Prostate gland (tissue), 2 donors: ENCODE measurements around the gene MYBPHL. TPM values are rescaled to one million over a fixed set of nuclear protein-coding genes. Genes with fewer than 3 reads are reported as not detected.

Experiments used
- DNase-seq: peaks from one replicate; pipeline ENCODE4 v3.0.0-alpha.2; 2019; ENCODE audit warnings: low spot score
- H3K27ac ChIP-seq, 2 donors: fragments of 200-600 bp; sonication (generic); 2 replicates each; pipeline ENCODE4 v1.5.1; 2017 to 2019
- H3K27me3 ChIP-seq: fragments of 200-600 bp; sonication (generic); replicated peaks from 2 replicates; pipeline ENCODE4 v1.5.1; 2019; ENCODE audit not compliant: insufficient read depth
- H3K36me3 ChIP-seq, 2 donors: fragments of 200-600 bp; sonication (generic); 1 replicate in 1 of 2; 2 replicates in 1 of 2; pipeline versions ENCODE4 v1.5.1 to v1.8.1; 2017 to 2019
- H3K4me1 ChIP-seq: fragments of 200-600 bp; sonication (generic); replicated peaks from 2 replicates; pipeline ENCODE4 v1.5.1; 2019
- H3K4me3 ChIP-seq, 2 donors: fragments of 200-600 bp; sonication (generic); 2 replicates each; pipeline ENCODE4 v1.5.1; 2017 to 2019
- H3K9me3 ChIP-seq: fragments of 200-600 bp; sonication (generic); 2 replicates; pipeline ENCODE4 v1.5.1; 2017
- CTCF ChIP-seq, 4 experiments: fragments of 200-600 bp in 2 of 4; fragments of 450-650 bp in 2 of 4; sonication (generic) in 2 of 4; IDR thresholded peaks; 1 replicate in 3 of 4; 2 replicates in 1 of 4; pipeline ENCODE4 v1.5.1; 2016 to 2019; ENCODE audit warnings: antibody characterized with exemption in 4 of 4, mild to moderate bottlenecking in 2 of 4, moderate library complexity in 2 of 4
- POLR2A ChIP-seq: fragments of 450-650 bp; IDR thresholded peaks from one replicate; pipeline ENCODE4 v1.6.1; 2016; ENCODE audit warnings: antibody characterized with exemption, mild to moderate bottlenecking
- POLR2AphosphoS5 ChIP-seq: sonication (generic); formaldehyde crosslinking; IDR thresholded peaks from one replicate; pipeline ENCODE4 v1.6.1; 2017; ENCODE audit warnings: antibody characterized with exemption
- WGBS: methylation state at CpG from one replicate; pipeline ENCODE4 v1.1.5; 2018; 5-methylcytosine and 5-hydroxymethylcytosine counted together
- intact Hi-C: fragments of 100-400 bp; cut with DNase I; formaldehyde crosslinking; loops from one replicate; pipeline ENCODE4 v1.14.2; 2022
- total RNA-seq, 2 donors: library from RNA; depleted of rRNA; stranded (reverse); fragments of >200 nt; gene quantifications; one replicate each; pipeline ENCODE4 v1.1.0, GENCODE V29; 2016

Gene MYBPHL
- total RNA-seq, 2 donors from 2014 or later = not detected

DNA sequence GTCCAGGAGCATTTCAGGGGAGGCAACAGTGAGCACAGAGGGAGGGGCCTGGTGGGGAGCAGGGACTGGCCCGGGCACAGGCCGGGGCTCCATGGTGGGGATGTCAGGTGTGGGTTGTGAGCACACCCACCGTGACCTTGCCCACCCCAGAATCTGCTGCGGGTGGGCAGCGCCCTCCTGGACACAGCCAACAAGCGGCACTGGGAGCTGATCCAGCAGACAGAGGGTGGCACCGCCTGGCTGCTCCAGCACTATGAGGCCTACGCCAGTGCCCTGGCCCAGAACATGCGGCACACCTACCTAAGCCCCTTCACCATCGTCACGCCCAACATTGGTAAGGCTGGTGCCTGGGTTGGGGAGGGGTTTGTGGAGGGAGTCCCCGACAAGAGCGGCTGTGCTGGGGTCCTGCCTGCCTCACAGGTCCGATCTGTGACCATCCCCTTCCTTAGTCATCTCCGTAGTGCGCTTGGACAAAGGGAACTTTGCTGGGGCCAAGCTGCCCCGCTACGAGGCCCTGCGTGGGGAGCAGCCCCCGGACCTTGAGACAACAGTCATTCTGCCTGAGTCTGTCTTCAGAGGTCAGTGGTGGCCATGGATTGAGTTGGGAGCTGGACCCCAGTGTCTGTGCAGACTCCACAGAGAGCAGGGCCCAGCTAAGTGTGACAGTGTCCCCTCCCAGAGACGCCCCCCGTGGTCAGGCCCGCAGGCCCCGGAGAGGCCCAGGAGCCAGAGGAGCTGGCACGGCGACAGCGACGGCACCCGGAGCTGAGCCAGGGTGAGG is 38.2 kb downstream of the MYBPHL start:
- Histone ChIP-seq H3K36me3 (no peaks in the 10 kb centered on the region), H3K27me3 (no peaks in the 10 kb centered on the region), H3K27ac (no peak overlapping the region), H3K4me1 (no peaks in the 10 kb centered on the region), H3K9me3 (no peaks in the 10 kb centered on the region), H3K4me3 (no peak overlapping the region)
- 90% methylated on average over 29 of the region's 29 CpGs for WGBS
- DNase-seq = no peak
- no peak for TF ChIP-seq POLR2AphosphoS5
- no peak for TF ChIP-seq POLR2A
- TF ChIP-seq CTCF (IDR thresholded peaks at IDR 0.05) = no peak
- intact Hi-C loops = no loop called here

DNA sequence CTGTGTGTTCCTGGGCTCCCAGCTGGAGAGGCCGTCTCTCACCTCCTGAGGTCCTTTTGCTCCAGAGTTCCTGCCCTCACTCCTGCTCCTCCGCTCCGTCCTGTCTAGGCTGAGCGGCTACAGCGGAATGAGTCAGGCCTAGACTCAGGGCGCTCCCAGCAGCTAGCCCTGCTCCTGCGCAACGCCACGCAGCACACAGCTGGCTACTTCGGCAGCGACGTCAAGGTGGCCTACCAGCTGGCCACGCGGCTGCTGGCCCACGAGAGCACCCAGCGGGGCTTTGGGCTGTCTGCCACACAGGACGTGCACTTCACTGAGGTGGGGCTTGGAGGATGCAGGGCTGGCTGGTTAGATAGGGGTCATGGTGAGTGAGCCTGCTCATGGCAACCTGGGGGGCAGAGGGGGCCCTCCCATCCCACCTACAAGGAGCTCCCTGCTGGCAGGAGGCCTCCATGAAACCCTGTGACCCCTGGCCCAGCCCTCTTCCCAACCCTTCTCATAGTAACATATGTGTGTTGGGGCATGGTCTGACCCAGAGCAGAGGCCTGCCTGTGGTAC is 39.0 kb downstream of the MYBPHL start:
- no peaks in the 10 kb centered on the region for H3K36me3 ChIP-seq
- TF ChIP-seq CTCF (IDR thresholded peaks at IDR 0.05) (no peak), POLR2AphosphoS5 (no peak), POLR2A (no peak)
- intact Hi-C loops = no loop called here

GRCh38 chr1:109266965-109267364 is 39.8 kb downstream of the MYBPHL start:
- DNase-seq = no peak
- TF ChIP-seq POLR2A = no peak
- Histone ChIP-seq H3K4me1 (no peaks in the 10 kb centered on the region), H3K27me3 (no peaks in the 10 kb centered on the region), H3K36me3 (no peaks in the 10 kb centered on the region), H3K4me3 (no peak overlapping the region), H3K27ac (no peak overlapping the region), H3K9me3 (no peaks in the 10 kb centered on the region)
- intact Hi-C loops = no loop called here
- WGBS = 56% methylated on average over 11 of the region's 11 CpGs

More for the DNA sequence above, 39.0 kb downstream of the MYBPHL start:
- H3K9me3 ChIP-seq = no peaks in the 10 kb centered on the region
- no peak overlapping the region for H3K27ac ChIP-seq
- 90% methylated on average over 17 of the region's 17 CpGs for WGBS
- H3K4me1 ChIP-seq = no peaks in the 10 kb centered on the region
- no peak for DNase-seq
- no peak overlapping the region for H3K4me3 ChIP-seq
- no peaks in the 10 kb centered on the region for H3K27me3 ChIP-seq

- TF ChIP-seq POLR2A (no peak), CTCF (IDR thresholded peaks at IDR 0.05) (no peak), POLR2AphosphoS5 (no peak)
- DNase-seq = no peak
- Histone ChIP-seq H3K27ac (no peak overlapping the region), H3K9me3 (no peaks in the 10 kb centered on the region), H3K4me3 (no peak overlapping the region), H3K27me3 (no peaks in the 10 kb centered on the region), H3K36me3 (no peaks in the 10 kb centered on the region), H3K4me1 (no peaks in the 10 kb centered on the region)
- intact Hi-C loops = no loop called here
- 95% methylated on average over 13 of the region's 13 CpGs for WGBS
Observed at GRCh38 chr1:109265741-109266330, 41.0 kb downstream of the MYBPHL start.

- no peak for DNase-seq
- Histone ChIP-seq H3K9me3 (no peaks in the 10 kb centered on the region), H3K27me3 (no peaks in the 10 kb centered on the region), H3K36me3 (no peaks in the 10 kb centered on the region), H3K4me1 (no peaks in the 10 kb centered on the region), H3K4me3 (no peak overlapping the region), H3K27ac (no peak overlapping the region)
- TF ChIP-seq CTCF (IDR thresholded peaks at IDR 0.05) = no peak
- TF ChIP-seq POLR2AphosphoS5 = no peak
- TF ChIP-seq POLR2A = no peak
- WGBS = 87% methylated on average over 4 of the region's 4 CpGs
- intact Hi-C loops = no loop called here
Observed at GRCh38 chr1:109265016-109265415, 41.8 kb downstream of the MYBPHL start.
